Erythroblast (primary cell): ENCODE data around the gene TYW1B.
"Not testable (repeated sequence)": the region's sequence is repeated elsewhere in the genome, so short reads cannot be mapped to it uniquely, and the experiment has no call there.

Experiments used
- GATA1 ChIP-seq: IDR thresholded peaks from 2 replicates; pipeline ENCODE4 v1.6.1; 2011; ENCODE audit warnings: low read depth, mild to moderate bottlenecking, control low read depth, low read length, moderate library complexity
- POLR2A ChIP-seq: IDR thresholded peaks from 2 replicates; pipeline ENCODE4 v1.6.1; 2011; ENCODE audit warnings: mild to moderate bottlenecking, low read length

GRCh38 chr7:72844146-72844545, 16.1 kb upstream of the TYW1B start:
- TF ChIP-seq POLR2A, GATA1: not testable (repeated sequence)
